NOMO-1 treated with dmso at 0.1 percent for 144 hours (cell line): ENCODE data around the gene RRH.
"Not testable (repeated sequence)": the region's sequence is repeated elsewhere in the genome, so short reads cannot be mapped to it uniquely, and the experiment has no call there.

Source experiments
- DNase-seq: peaks from one replicate; lab custom pipeline; 2025; ENCODE audit not compliant: unreplicated experiment; lab: John Stamatoyannopoulos, UW

RRH gene

DNA sequence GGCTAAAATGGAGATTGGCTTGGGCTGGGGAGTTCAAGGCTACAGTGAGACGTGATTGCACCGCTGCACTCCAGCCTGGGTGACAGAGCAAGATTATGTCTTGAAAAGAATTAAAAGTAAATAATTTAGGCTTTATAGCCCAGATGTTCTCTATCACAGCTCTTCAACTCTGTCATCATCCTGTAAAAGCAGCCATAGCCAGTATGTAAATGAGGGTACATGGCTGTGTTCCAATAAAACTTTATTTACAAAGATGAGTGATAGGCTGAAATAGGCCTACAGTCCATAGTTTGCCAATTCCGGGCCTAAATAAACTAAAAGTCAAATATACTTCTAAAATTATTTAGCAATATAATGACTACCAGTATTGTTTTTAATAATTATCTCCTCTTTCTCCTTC is 9.2 kb downstream of the RRH start:
- no peak for DNase-seq

DNA sequence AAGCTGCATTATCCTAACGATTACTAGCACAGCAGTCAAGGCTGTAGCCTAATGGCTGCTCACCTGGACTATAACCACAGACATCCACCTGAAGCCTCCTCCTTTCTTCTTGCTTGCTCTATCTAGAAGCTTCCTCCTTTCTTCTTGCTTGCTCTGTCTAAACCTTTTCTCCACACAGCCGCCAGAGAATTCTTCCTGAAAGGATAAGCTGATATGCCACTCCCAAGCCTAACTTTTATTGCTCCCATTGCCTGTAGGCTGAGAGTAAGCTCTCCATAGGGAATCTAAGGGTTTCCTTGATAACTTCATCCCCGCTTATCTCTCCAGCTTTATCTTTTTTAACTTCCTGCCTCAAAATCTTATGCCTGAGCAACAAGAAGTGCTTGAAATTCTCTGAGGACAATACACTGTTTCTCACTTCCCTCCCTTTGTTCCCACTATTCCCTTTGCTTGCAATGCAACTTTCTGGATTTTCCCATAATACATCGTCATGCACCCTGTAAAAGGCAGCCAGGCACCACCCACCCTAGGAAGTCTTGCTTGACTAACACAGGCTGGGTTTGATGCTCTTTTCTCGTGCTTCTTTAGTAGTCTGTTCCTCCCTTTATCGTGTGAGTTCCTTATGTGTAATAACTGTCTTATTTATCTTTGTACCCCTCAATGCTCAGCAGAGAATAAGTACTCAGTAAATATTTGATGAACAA is 18.8 kb downstream of the RRH start:
- no peak for DNase-seq

GRCh38 chr4:109847896-109848442 is 20.2 kb downstream of the RRH start, which contains the start of gene LRIT3:
TSS of gene LRIT3 (plus strand) at chr4:109848107. CDS start at chr4:109848202, 95 bp downstream.
- DNase-seq: no peak

GRCh38 chr4:109848501-109848900 is 20.7 kb downstream of the RRH start:
- DNase-seq: no peak

DNA sequence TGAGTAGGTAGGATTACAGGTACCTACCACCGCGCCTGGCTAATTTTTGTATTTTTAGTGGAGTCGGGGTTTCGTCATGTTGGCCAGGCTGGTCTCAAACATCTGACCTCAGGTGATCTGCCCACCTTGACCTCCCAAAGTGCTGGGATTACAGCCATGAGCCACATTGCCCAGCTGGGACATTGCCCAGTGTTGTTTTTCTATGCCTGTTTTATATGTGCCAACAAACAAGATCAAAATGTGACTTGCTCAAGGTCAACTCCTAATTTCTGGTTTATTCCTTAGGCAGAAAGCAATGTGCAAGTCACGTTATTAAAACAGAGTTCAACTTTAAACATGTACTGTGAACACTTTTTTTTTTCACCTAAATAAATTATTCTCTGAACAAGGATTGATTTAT is 22.8 kb downstream of the RRH start:
- DNase-seq: no peak

GRCh38 chr4:109859426-109860300 is 31.9 kb downstream of the RRH start:
- DNase-seq: not testable (repeated sequence)

DNA sequence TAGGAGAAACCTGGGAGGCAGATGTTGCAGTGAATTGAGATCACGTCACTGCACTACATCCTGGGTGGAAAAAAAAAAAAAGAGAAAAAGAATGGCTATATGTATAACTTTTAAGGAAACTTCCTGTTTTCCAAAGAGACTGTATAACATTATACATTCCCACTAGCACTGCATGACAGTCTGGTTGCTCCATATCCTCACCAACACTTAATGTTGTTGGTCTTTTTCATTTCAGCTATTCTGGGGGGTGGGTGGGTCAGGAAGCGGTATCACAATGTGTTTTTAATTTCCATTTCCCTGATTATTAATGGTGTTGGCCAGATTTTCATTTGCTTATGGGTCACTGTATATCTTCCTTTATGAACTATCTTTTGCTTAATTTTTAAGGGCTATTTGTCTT is 33.5 kb downstream of the RRH start:
- DNase-seq: no peak

DNA sequence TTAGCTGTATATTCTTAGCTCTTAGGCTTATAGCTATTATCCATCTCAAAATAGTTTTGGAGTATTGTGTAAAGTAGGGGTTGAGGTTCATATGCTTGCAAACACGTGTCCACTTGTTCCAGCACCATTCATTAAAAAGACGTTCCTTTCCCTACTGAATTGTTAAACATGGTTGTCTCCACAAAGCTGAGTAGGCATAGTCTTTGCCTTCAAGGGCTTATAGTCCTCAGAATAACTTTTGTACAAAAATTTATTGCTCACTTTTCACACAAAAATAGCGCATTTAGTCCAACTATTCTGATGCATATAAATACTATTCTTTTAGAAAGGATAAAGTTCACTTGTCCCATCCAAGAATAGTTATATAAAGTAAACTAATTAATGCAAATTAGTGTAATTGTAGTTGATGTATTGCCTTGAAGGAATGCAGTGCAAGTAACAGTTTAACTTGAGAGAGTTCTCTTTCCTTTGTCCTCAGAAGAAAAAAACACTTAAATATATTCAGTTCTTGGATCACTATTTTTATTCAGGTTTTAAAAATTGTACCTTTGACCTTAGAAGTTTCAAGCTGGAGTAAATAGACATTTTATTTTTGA is 34.2 kb downstream of the RRH start:
- no peak for DNase-seq

GRCh38 chr4:109864134-109864533 is 36.4 kb downstream of the RRH start:
- DNase-seq: no peak

DNA sequence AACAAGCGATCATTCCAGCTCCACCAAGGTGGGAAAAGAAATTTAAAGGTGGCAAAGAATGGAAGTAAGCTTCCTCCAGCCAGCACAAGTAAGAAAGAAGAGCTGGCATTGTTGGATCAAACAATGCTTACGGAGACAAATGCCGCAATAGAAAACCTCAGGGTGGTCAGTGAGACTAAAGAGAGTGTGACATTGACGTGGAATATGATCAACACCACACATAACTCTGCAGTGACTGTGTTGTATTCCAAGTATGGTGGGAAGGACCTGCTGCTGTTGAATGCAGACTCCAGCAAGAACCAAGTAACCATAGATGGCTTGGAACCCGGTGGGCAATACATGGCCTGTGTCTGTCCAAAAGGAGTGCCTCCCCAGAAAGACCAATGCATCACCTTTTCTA is 42.3 kb downstream of the RRH start:
- DNase-seq: no peak

DNA sequence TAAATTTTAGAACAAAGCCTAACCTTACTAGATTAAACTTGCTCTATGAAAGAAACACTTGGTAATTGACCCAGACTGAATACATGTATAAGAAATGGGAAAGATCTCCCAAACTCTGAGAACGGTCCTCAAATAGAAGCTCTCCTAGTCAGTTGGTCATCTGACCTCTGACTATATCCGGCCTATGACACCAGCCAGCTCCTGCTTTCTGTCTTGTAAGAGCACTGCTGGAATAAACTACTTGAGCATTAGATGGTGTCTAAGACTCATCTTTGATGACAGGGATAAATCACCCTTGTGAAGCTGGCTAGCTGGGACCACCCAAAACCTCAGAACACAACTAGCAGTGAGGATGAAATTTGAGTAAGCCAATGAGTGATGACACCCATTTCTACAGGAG is 44.3 kb downstream of the RRH start:
- DNase-seq: no peak

DNA sequence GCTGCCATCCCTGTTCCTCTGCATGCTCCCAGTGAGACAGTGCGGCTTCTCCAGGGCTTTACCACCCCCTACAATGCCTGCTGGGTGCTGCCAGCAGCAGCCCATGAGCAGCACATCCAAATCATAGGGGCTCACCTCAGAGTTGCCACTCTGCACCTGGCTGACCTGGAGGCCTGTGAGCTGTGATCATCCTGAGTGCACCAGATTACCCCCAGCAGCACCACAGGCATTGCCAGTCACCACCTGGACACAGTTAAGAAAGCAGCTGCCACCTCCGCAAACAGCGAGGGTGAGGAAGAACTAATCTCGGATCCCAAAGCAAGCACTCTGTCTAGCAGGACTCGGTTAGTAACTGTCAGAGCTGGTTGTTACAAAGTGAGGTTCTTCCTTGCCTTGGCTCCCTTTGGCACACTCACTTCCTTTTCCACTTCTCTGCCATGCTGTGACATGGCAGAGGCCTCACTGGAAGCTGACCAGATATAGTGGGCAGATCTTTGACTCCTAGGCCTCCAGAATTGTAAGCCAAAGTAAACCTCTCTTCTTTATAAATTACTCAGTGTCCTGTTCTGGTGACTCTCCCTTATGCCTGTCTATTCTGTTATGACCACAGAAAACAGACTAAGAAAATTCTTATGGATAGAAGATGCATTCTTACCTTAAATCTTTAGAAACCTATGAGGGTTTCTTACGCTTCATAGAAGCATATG is 45.3 kb downstream of the RRH start:
- DNase-seq: no peak

GRCh38 chr4:109873791-109874514 is 46.2 kb downstream of the RRH start:
- no peak for DNase-seq

- DNase-seq: no peak
These were observed 47.3 kb downstream of the RRH start for GRCh38 chr4:109875106-109875505.

DNA sequence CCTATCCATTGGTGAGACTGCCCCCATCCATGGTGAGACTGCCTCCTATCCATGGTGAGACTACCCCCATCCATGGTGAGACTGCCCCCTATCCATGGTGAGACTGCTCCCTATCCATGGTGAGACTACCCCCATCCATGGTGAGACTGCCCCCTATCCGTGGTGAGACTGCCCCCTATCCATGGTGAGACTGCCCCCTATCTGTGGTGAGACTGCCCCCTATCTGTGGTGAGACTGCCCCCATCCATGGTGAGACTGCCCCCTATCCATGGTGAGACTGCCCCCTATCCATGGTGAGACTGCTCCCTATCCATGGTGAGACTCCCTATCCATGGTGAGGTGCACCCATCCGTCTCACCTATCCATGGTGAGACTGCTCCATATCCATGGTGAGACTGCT is 47.8 kb downstream of the RRH start:
- not testable (repeated sequence) for DNase-seq

- DNase-seq: no peak
These were observed 49.0 kb downstream of the RRH start for GRCh38 chr4:109876634-109877265.

- no peak for DNase-seq
These were observed 49.6 kb downstream of the RRH start for GRCh38 chr4:109877400-109877799.

GRCh38 chr4:109878355-109878754 is 50.6 kb downstream of the RRH start:
- DNase-seq: no peak

DNA sequence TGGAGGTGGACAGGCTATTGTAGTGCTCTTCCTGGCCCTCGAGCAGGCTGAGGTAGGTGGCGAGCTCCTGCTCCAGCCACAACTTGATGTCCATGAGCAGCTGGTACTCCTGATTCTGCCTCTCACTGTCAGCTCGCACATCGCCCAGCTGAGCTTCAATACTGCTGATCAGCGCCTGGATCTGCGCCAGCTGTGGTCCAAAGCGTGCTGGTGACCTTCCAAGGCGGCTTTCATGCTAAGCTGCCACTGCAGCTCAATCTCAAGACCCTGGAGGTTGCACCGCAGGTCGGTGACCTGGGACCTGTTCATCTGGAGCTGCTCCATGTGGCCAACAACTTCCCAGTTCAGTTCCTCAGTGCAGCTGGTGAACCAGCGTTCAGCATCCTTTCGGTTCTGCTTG is 51.3 kb downstream of the RRH start:
- DNase-seq: no peak
